ENCODE measurements around the gene PHOX2A. TPM values are rescaled to one million over a fixed set of nuclear protein-coding genes. Genes with fewer than 3 reads are reported as not detected.
"Not testable (repeated sequence)": the region's sequence is repeated elsewhere in the genome, so short reads cannot be mapped to it uniquely, and the experiment has no call there.

Gene PHOX2A
- total RNA-seq, 1 donor from 2014 or later, result 3.4 TPM

DNA sequence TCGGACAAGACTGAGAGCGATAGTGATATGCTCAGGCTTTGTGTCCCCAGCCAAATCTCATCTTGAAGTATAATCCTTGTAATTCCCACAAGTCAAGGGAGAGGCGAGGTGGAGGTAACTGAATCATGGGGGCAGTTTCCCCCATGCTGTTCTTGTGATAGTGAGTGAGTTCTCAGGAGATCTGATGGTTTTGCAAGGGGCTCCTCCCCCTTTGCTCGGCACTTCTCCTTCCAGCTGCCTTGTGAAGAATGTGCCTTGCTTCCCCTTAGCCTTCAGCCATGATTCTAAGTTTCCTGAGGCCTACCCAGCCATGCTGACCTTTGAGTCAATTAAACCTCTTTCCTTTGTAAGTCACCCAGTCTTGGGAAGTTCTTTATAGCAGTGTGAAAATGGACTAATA lies 34.9 kb downstream of the PHOX2A start:
- peak in 1 of 2 donors; percentile 7 for DNase-seq (ENCODE audit: extremely low spot score in 2 of 2)
- no peak for TF ChIP-seq POLR2A (IDR thresholded peaks at IDR 0.05)
- no peak for TF ChIP-seq POLR2AphosphoS5 (IDR thresholded peaks at IDR 0.05; ENCODE audit: insufficient read depth in 1 of 2, low read depth in 1 of 2)
- TF ChIP-seq, protein P1, sequence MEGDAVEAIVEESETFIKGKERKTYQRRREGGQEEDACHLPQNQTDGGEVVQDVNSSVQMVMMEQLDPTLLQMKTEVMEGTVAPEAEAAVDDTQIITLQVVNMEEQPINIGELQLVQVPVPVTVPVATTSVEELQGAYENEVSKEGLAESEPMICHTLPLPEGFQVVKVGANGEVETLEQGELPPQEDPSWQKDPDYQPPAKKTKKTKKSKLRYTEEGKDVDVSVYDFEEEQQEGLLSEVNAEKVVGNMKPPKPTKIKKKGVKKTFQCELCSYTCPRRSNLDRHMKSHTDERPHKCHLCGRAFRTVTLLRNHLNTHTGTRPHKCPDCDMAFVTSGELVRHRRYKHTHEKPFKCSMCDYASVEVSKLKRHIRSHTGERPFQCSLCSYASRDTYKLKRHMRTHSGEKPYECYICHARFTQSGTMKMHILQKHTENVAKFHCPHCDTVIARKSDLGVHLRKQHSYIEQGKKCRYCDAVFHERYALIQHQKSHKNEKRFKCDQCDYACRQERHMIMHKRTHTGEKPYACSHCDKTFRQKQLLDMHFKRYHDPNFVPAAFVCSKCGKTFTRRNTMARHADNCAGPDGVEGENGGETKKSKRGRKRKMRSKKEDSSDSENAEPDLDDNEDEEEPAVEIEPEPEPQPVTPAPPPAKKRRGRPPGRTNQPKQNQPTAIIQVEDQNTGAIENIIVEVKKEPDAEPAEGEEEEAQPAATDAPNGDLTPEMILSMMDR (IDR thresholded peaks at IDR 0.05), result no peak
- H3K9me3 ChIP-seq, result no peaks in the 10 kb centered on the region

DNA sequence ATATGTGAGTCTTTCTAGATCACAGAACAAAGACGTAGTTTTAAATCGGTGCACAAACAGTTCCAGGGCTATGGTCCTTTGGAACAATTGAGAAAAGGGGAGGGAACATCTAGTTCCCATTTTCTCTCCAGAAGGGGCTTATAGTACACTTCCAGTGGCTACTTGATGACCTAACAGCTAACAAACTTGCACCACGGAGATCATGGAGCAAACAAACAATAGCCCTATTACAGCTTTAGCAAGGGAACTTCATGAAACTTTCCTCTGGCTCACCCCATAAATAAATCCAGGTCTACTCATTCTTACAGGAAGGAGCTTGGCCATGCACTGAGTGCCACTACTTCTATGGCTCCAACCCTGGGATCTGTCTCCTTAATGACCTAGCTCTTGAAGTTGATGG lies 35.7 kb downstream of the PHOX2A start:
- H3K36me3 ChIP-seq, result no peaks in the 10 kb centered on the region
- peak in 1 of 2 donors; percentile 52 for DNase-seq (ENCODE audit: extremely low spot score in 2 of 2)
- no peaks in the 10 kb centered on the region for H3K4me1 ChIP-seq
- TF ChIP-seq POLR2AphosphoS5 (IDR thresholded peaks at IDR 0.05; ENCODE audit: insufficient read depth in 1 of 2, low read depth in 1 of 2) (no peak), POLR2A (IDR thresholded peaks at IDR 0.05) (no peak)
- TF ChIP-seq, protein P1 (IDR thresholded peaks at IDR 0.05), result no peak
- no peaks in the 10 kb centered on the region for H3K9me3 ChIP-seq
- H3K27ac ChIP-seq, result no peak overlapping the region
- intact Hi-C loops (cut with DNase I), result no loop called here
- H3K27me3 ChIP-seq, result no peaks in the 10 kb centered on the region
- H3K4me3 ChIP-seq, result no peak overlapping the region

More for the DNA sequence above, 34.9 kb downstream of the PHOX2A start:
- Histone ChIP-seq H3K36me3 (no peaks in the 10 kb centered on the region), H3K27me3 (no peaks in the 10 kb centered on the region), H3K4me1 (no peaks in the 10 kb centered on the region), H3K27ac (no peak overlapping the region), H3K4me3 (no peak overlapping the region)
- intact Hi-C loops (cut with DNase I), result no loop called here

GRCh38 chr11:72206794-72207193 lies 37.2 kb downstream of the PHOX2A start:
- H3K36me3 ChIP-seq; H3K9me3 ChIP-seq; H3K4me3 ChIP-seq; H3K27me3 ChIP-seq; H3K27ac ChIP-seq; H3K4me1 ChIP-seq; intact Hi-C loops (cut with DNase I): not testable (repeated sequence)
- peak in 1 of 2 donors; percentile 42 for DNase-seq (ENCODE audit: extremely low spot score in 2 of 2)

DNA sequence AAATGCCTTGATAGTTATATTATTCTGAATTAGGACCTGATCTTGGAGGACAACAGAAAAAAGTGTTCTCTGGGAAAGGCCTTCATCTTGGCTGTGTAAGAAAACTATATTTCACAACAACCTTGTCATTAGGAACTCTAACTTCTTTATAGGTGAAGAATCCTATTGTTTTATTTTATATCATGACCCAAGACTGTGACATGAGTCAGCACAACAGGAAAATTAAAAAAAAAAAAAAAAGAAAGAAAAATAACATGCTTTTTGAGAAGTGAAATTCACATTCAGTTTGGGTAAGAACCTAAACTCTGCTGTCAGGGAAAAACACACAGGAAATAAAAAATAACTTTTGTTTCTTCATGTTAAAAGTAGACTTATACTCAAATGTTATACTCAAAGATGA lies 39.1 kb downstream of the PHOX2A start:
- no peak overlapping the region for H3K4me3 ChIP-seq
- no peaks in the 10 kb centered on the region for H3K36me3 ChIP-seq
- no peaks in the 10 kb centered on the region for H3K27me3 ChIP-seq
- DNase-seq (ENCODE audit: extremely low spot score in 2 of 2), result no peak
- intact Hi-C loops (cut with DNase I), result no loop called here
- H3K9me3 ChIP-seq, result no peaks in the 10 kb centered on the region
- H3K27ac ChIP-seq, result no peak overlapping the region
- TF ChIP-seq POLR2A (IDR thresholded peaks at IDR 0.05) (no peak), POLR2AphosphoS5 (IDR thresholded peaks at IDR 0.05; ENCODE audit: insufficient read depth in 1 of 2, low read depth in 1 of 2) (no peak)
- TF ChIP-seq, protein P1 (IDR thresholded peaks at IDR 0.05), result no peak
- no peaks in the 10 kb centered on the region for H3K4me1 ChIP-seq

GRCh38 chr11:72203163-72203562 lies 40.8 kb downstream of the PHOX2A start:
- Histone ChIP-seq H3K4me1 (no peaks in the 10 kb centered on the region), H3K27me3 (no peaks in the 10 kb centered on the region), H3K36me3 (no peaks in the 10 kb centered on the region), H3K27ac (no peak overlapping the region), H3K9me3 (no peaks in the 10 kb centered on the region), H3K4me3 (no peak overlapping the region)
- DNase-seq (ENCODE audit: extremely low spot score in 2 of 2), result no peak
- TF ChIP-seq, protein P1 (IDR thresholded peaks at IDR 0.05), result no peak
- TF ChIP-seq POLR2AphosphoS5 (IDR thresholded peaks at IDR 0.05; ENCODE audit: insufficient read depth in 1 of 2, low read depth in 1 of 2) (no peak), POLR2A (IDR thresholded peaks at IDR 0.05) (no peak)
- intact Hi-C loops (cut with DNase I), result no loop called here

DNA sequence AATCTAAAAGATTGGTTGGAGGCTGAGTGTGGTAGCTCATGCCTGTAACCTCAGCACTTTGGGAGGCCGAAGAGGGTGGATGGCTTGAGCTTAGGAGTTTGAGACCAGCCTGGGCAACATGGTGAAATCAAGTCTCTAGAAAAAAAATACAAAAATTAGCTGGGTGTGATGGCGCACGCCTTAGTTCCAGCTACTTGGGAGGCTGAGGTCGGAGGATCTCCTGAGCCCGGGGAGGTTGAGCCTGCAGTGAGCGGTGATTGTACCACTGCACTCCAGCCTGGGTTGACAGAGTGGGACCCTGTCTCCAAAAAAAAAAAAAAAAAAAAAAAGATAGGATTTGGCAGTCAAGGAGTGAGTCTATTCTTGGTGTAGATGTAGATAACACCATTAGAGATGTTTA lies 41.4 kb downstream of the PHOX2A start:
- TF ChIP-seq POLR2A (IDR thresholded peaks at IDR 0.05) (no peak), POLR2AphosphoS5 (IDR thresholded peaks at IDR 0.05; ENCODE audit: insufficient read depth in 1 of 2, low read depth in 1 of 2) (no peak)
- TF ChIP-seq, protein P1 (IDR thresholded peaks at IDR 0.05), result no peak
- H3K27me3 ChIP-seq, result no peaks in the 10 kb centered on the region
- no peaks in the 10 kb centered on the region for H3K4me1 ChIP-seq
- intact Hi-C loops (cut with DNase I), result no loop called here
- H3K27ac ChIP-seq, result no peak overlapping the region
- no peak for DNase-seq (ENCODE audit: extremely low spot score in 2 of 2)
- H3K9me3 ChIP-seq, result no peaks in the 10 kb centered on the region
- H3K4me3 ChIP-seq, result no peak overlapping the region
- H3K36me3 ChIP-seq, result no peaks in the 10 kb centered on the region

GRCh38 chr11:72201445-72201844 lies 42.5 kb downstream of the PHOX2A start:
- H3K27me3 ChIP-seq; intact Hi-C loops (cut with DNase I); H3K9me3 ChIP-seq; H3K27ac ChIP-seq; DNase-seq (ENCODE audit: extremely low spot score in 2 of 2); H3K4me3 ChIP-seq; H3K36me3 ChIP-seq; H3K4me1 ChIP-seq: not testable (repeated sequence)

All from vagina (tissue), 2 donors.